Sigmoid colon (tissue), 7 donors: ENCODE results near the gene ENKD1. TPM values are rescaled to one million over a fixed set of nuclear protein-coding genes. Genes with fewer than 3 reads are reported as not detected.

Experiments used
- DNase-seq: peaks from one replicate; pipeline ENCODE4 v3.0.0-alpha.2; 2019
- H3K27ac ChIP-seq, 4 donors: fragments of 200-600 bp; sonication (generic); one replicate each; pipeline ENCODE4 v1.5.1; 2016 to 2019; ENCODE audit warnings: mild to moderate bottlenecking in 1 of 4
- H3K27me3 ChIP-seq, 3 donors: fragments of 200-600 bp; sonication (generic); one replicate each; pipeline ENCODE4 v1.5.1; 2019; ENCODE audit warnings: mild to moderate bottlenecking in 1 of 3
- H3K36me3 ChIP-seq, 4 donors: fragments of 200-600 bp; sonication (generic); one replicate each; pipeline ENCODE4 v1.5.1; 2016 to 2019
- H3K4me1 ChIP-seq, 4 donors: fragments of 200-600 bp; sonication (generic); one replicate each; pipeline ENCODE4 v1.5.1; 2017 to 2019
- H3K4me3 ChIP-seq, 4 donors: fragments of 200-600 bp; sonication (generic); one replicate each; pipeline ENCODE4 v1.5.1; 2017 to 2019; ENCODE audit warnings: mild to moderate bottlenecking in 2 of 4, moderate library complexity in 1 of 4
- H3K9me3 ChIP-seq, 4 donors: fragments of 200-600 bp in 3 of 4; sonication (generic) in 3 of 4; one replicate each; pipeline versions ENCODE4 v1.5.1 to v1.6.1; 2013 to 2019
- CTCF ChIP-seq, 4 experiments: fragments of 450-650 bp in 3 of 4; fragments of 200-600 bp in 1 of 4; IDR thresholded peaks; one replicate each; pipeline ENCODE4 v1.5.1; 2016 to 2019; ENCODE audit warnings: antibody characterized with exemption in 4 of 4, mild to moderate bottlenecking in 3 of 4, moderate library complexity in 2 of 4
- EP300 ChIP-seq, 4 donors: sonication (generic); formaldehyde crosslinking; IDR thresholded peaks; one replicate each; pipeline ENCODE4 v1.6.1; 2017; ENCODE audit warnings: antibody characterized with exemption in 4 of 4
- POLR2A ChIP-seq, 2 donors: fragments of 450-650 bp; IDR thresholded peaks; one replicate each; pipeline ENCODE4 v1.6.1; 2016; ENCODE audit warnings: antibody characterized with exemption in 2 of 2, mild to moderate bottlenecking in 2 of 2, moderate library complexity in 2 of 2
- POLR2AphosphoS5 ChIP-seq, 4 donors: sonication (generic); formaldehyde crosslinking; IDR thresholded peaks; one replicate each; pipeline ENCODE4 v1.6.1; 2017; ENCODE audit warnings: antibody characterized with exemption in 4 of 4
- WGBS, 2 donors: extraction: QIAGEN DNeasy Blood & Tissue Kit; methylation state at CpG; one replicate each; pipeline ENCODE4 v1.1.7; 2013; 5-methylcytosine and 5-hydroxymethylcytosine counted together
- intact Hi-C: fragments of 100-400 bp; cut with DNase I; formaldehyde crosslinking; loops from one replicate; pipeline ENCODE4 v1.15.1; 2023
- polyA plus RNA-seq, 3 donors: library from polyadenylated mRNA; stranded (reverse); fragments of 200-250 nt; gene quantifications; one replicate each; pipeline ENCODE4 v1.2.3, GENCODE V29; 2013
- total RNA-seq, 4 donors: library from RNA; depleted of rRNA; stranded (reverse); fragments of >200 nt; gene quantifications; one replicate each; pipeline ENCODE4 v1.1.0, GENCODE V29; 2016
- donor health status: healthy with polysubstance abuse.
- donor health status: Bipolar disorder and iron deficiency.
- donor health status: healthy.

The ENKD1 gene
- total and polyA plus RNA-seq, 7 donors = 6.9 to 27.0 (median 21.0) TPM

GRCh38 chr16:67651847-67652246, 14.7 kb downstream of the ENKD1 start:
- Histone ChIP-seq H3K4me3 (no peak overlapping the region), H3K9me3 (no peaks in the 10 kb centered on the region), H3K27me3 (peaks cover 46 to 88% (median 77%) of the 10 kb centered on the region in 3 donors), H3K27ac (no peak overlapping the region), H3K4me1 (peaks cover 0 to 25% (median 21%) of the 10 kb centered on the region in 4 donors), H3K36me3 (peaks cover 0 to 3% (median 0%) of the 10 kb centered on the region in 4 donors)
- DNase-seq = no peak
- WGBS, 2 donors = 85 to 91% methylated on average over 4 of the region's 4 CpGs
- intact Hi-C loops = no loop called here
- no peak for TF ChIP-seq EP300 (IDR thresholded peaks at IDR 0.05)
- no peak for TF ChIP-seq POLR2AphosphoS5 (IDR thresholded peaks at IDR 0.05)
- TF ChIP-seq CTCF (IDR thresholded peaks at IDR 0.05) = no peak
- TF ChIP-seq POLR2A (IDR thresholded peaks at IDR 0.05) = no peak

DNA sequence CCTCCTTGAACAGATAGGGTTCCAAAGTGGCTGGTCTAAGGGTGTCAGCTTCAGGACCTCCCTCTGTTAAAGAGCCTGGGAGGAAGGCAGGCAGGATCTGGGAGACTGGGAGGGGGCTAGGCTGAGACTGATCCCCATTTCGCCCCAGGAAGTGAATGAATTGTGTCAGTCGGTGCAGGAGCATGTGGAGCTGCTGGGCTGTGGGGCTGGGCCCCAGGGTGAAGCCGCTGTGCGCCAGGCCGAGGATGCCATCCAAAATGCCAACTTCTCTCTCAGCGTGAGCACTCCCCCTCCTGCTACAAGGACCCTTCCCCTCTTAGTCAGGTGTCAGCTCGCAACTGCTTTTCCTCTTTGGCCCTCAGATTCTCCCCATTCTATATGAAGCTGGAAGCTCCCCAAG, 15.5 kb downstream of the ENKD1 start:
- Histone ChIP-seq H3K27ac (no peak overlapping the region), H3K9me3 (no peaks in the 10 kb centered on the region), H3K36me3 (no peaks in the 10 kb centered on the region), H3K27me3 (peaks cover 52 to 97% (median 83%) of the 10 kb centered on the region in 3 donors), H3K4me1 (peaks cover 0 to 25% (median 21%) of the 10 kb centered on the region in 4 donors), H3K4me3 (no peak overlapping the region)
- TF ChIP-seq EP300 (IDR thresholded peaks at IDR 0.05) (no peak), POLR2A (IDR thresholded peaks at IDR 0.05) (no peak), CTCF (IDR thresholded peaks at IDR 0.05) (no peak), POLR2AphosphoS5 (IDR thresholded peaks at IDR 0.05) (no peak)
- WGBS, 2 donors = 93% methylated on average over 7 of the region's 7 CpGs
- intact Hi-C loops = no loop called here
- no peak for DNase-seq

DNA sequence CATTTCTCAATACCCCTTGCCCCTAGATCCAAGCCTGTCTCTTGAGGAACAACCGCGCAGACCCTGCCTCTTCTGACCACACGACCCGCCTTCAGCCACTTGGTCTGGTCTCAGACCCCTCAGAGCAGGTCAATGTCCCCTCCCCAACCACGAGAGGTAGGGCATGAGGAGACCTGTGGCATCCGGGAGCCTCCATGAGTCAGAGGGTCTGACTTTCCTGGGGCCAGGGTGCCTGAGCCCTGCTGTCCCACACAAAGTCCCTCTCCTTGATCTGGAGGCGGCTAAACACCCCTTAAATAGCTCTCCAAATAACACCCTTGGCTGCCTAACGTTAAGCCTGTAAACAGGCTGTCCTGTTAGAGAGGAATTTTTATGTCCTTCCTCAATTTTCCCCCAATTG, 16.5 kb downstream of the ENKD1 start:
- no peak overlapping the region for H3K4me3 ChIP-seq

DNA sequence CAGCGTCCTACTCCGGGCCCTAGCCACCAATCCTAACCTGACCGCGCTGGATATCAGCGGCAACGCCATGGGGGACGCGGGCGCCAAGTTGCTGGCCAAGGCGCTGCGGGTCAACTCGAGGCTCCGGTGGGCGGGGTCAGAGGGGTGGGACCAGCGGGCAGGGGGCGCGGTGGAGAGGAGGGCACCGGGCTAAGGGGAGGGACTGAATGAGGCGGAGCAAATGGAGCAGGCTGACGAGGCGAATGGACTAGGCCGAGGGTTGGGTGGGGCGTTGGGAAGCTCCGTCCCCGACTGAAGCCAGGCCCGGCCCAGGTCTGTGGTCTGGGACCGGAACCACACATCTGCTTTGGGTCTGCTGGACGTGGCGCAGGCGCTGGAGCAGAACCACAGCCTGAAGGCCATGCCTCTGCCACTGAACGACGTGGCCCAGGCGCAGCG, 17.0 kb downstream of the ENKD1 start:
- intact Hi-C loops = no loop called here
- 17 to 57% methylated on average over 34 of the region's 34 CpGs for WGBS, 2 donors
- Histone ChIP-seq H3K36me3 (no peaks in the 10 kb centered on the region), H3K4me3 (no peak overlapping the region), H3K9me3 (no peaks in the 10 kb centered on the region), H3K27me3 (peaks cover 61 to 100% (median 94%) of the 10 kb centered on the region in 3 donors), H3K4me1 (peaks cover 0 to 30% (median 28%) of the 10 kb centered on the region in 4 donors), H3K27ac (no peak overlapping the region)
- no peak for TF ChIP-seq POLR2AphosphoS5 (IDR thresholded peaks at IDR 0.05)
- TF ChIP-seq EP300 (IDR thresholded peaks at IDR 0.05) = no peak
- DNase-seq = no peak

More for the DNA sequence above, 16.5 kb downstream of the ENKD1 start:
- Histone ChIP-seq H3K27ac (no peak overlapping the region), H3K4me1 (peaks cover 0 to 25% (median 23%) of the 10 kb centered on the region in 4 donors), H3K9me3 (no peaks in the 10 kb centered on the region), H3K27me3 (peaks cover 60 to 100% (median 94%) of the 10 kb centered on the region in 3 donors), H3K36me3 (no peaks in the 10 kb centered on the region)
- 59 to 75% methylated on average over 8 of the region's 8 CpGs for WGBS, 2 donors
- TF ChIP-seq POLR2A (IDR thresholded peaks at IDR 0.05) (no peak), POLR2AphosphoS5 (IDR thresholded peaks at IDR 0.05) (no peak), EP300 (IDR thresholded peaks at IDR 0.05) (no peak), CTCF (IDR thresholded peaks at IDR 0.05) (no peak)
- intact Hi-C loops = no loop called here
- no peak for DNase-seq

GRCh38 chr16:67648764-67649407, 17.7 kb downstream of the ENKD1 start:
- H3K36me3 ChIP-seq = no peaks in the 10 kb centered on the region
- H3K9me3 ChIP-seq = no peaks in the 10 kb centered on the region
- no peak overlapping the region for H3K27ac ChIP-seq
- no peak for TF ChIP-seq EP300 (IDR thresholded peaks at IDR 0.05)
- no peak for TF ChIP-seq POLR2AphosphoS5 (IDR thresholded peaks at IDR 0.05)
- TF ChIP-seq CTCF (IDR thresholded peaks at IDR 0.05) = no peak
- no peak for TF ChIP-seq POLR2A (IDR thresholded peaks at IDR 0.05)
- WGBS, 2 donors = 32 to 73% methylated on average over 35 of the region's 35 CpGs
- no peak overlapping the region for H3K4me3 ChIP-seq
- peaks cover 55 to 97% (median 88%) of the 10 kb centered on the region in 3 donors for H3K27me3 ChIP-seq
- intact Hi-C loops = no loop called here
- no peak for DNase-seq
- H3K4me1 ChIP-seq = peaks cover 0 to 31% (median 29%) of the 10 kb centered on the region in 4 donors
